Keratinocyte (primary cell): Measurements from ENCODE around the gene C14orf119. TPM values are rescaled to one million over a fixed set of nuclear protein-coding genes. Genes with fewer than 3 reads are reported as not detected.

Source experiments
- DNase-seq: peaks from one replicate; pipeline ENCODE4 v3.0.0-alpha.2; 2011; ENCODE audit warnings: low read depth, missing footprints, low spot score
- FAIRE-seq: peaks from 2 replicates; lab custom pipeline; 2011; peaks lifted over from hg19 to GRCh38; lab: Jason Lieb, UNC
- H2AFZ ChIP-seq: 2 replicates; pipeline ENCODE4 v1.6.0; 2012; ENCODE audit warnings: low read length, control low read depth, inconsistent platforms; ENCODE audit not compliant: control insufficient read depth
- H3K27ac ChIP-seq: 2 replicates; pipeline ENCODE4 v1.5.1; 2011; ENCODE audit warnings: low read length; ENCODE audit not compliant: control insufficient read depth, insufficient read depth
- H3K27me3 ChIP-seq: 3 replicates; pipeline ENCODE4 v1.6.0; 2011; ENCODE audit warnings: low read length; ENCODE audit not compliant: control insufficient read depth, insufficient read depth; ENCODE audit errors: extremely low read depth
- H3K36me3 ChIP-seq, 2 experiments: 2 replicates in 1 of 2; 3 replicates in 1 of 2; pipeline ENCODE4 v1.5.1; 2011; ENCODE audit warnings: low read length in 2 of 2, mild to moderate bottlenecking in 1 of 2; ENCODE audit not compliant: control insufficient read depth in 2 of 2, insufficient read depth in 2 of 2; ENCODE audit errors: extremely low read depth in 1 of 2
- H3K4me1 ChIP-seq: 3 replicates; pipeline ENCODE4 v1.5.1; 2011; ENCODE audit warnings: low read length; ENCODE audit not compliant: control insufficient read depth, insufficient read depth; ENCODE audit errors: extremely low read depth
- H3K4me2 ChIP-seq: 3 replicates; pipeline ENCODE4 v1.6.0; 2011; ENCODE audit warnings: low read depth, low read length; ENCODE audit not compliant: control insufficient read depth, insufficient read depth; ENCODE audit errors: extremely low read depth
- H3K4me3 ChIP-seq, 3 experiments: fragments of 200-600 bp in 1 of 3; sonication (generic) in 1 of 3; 2 replicates in 2 of 3; 3 replicates in 1 of 3; pipeline ENCODE4 v1.5.1; 2011 to 2016; ENCODE audit warnings: low read length in 3 of 3, mild to moderate bottlenecking in 3 of 3, control low read depth in 2 of 3, inconsistent platforms in 1 of 3, low read depth in 1 of 3, mixed read lengths in 1 of 3, mixed run types in 1 of 3, moderate library complexity in 1 of 3; ENCODE audit not compliant: control insufficient read depth in 2 of 3, insufficient read depth in 2 of 3; ENCODE audit errors: extremely low read depth in 1 of 3
- H3K79me2 ChIP-seq: 2 replicates; pipeline ENCODE4 v1.6.0; 2012; ENCODE audit warnings: low read length; ENCODE audit not compliant: control insufficient read depth, insufficient read depth
- H3K9ac ChIP-seq: 3 replicates; pipeline ENCODE4 v1.6.0; 2011; ENCODE audit warnings: low read length; ENCODE audit not compliant: control insufficient read depth, insufficient read depth; ENCODE audit errors: extremely low read depth
- H3K9me1 ChIP-seq: 3 replicates; pipeline ENCODE4 v1.6.0; 2011; ENCODE audit warnings: low read length; ENCODE audit not compliant: control insufficient read depth, insufficient read depth; ENCODE audit errors: extremely low read depth
- H3K9me3 ChIP-seq: 2 replicates; pipeline ENCODE4 v1.5.1; 2012; ENCODE audit warnings: low read depth, low read length; ENCODE audit not compliant: control insufficient read depth
- H4K20me1 ChIP-seq: 3 replicates; pipeline ENCODE4 v1.6.0; 2011; ENCODE audit warnings: low read length; ENCODE audit not compliant: control insufficient read depth, insufficient read depth; ENCODE audit errors: extremely low read depth
- EZH2 ChIP-seq: IDR thresholded peaks from one replicate; pipeline ENCODE4 v1.6.1; 2012; ENCODE audit warnings: inconsistent platforms, mild to moderate bottlenecking, low read length, moderate library complexity
- dilution Hi-C: fragments of 300-500 bp; cut with MboI; formaldehyde crosslinking; loops from one replicate; pipeline ENCODE4 v1.7.0; 2020; ENCODE audit warnings: low sequenced_read_pairs; ENCODE audit not compliant: extremely low pct_ligation_motif_present
- polyA plus RNA-seq, 5 experiments: library from polyadenylated mRNA; depleted of rRNA in 3 of 5; stranded (reverse) in 3 of 5; stranded (forward) in 1 of 5; unstranded in 1 of 5; fragments of >200 nt; gene quantifications; 1 replicate in 1 of 5; 2 replicates in 3 of 5; 3 replicates in 1 of 5; pipeline versions ENCODE4 v1.2.1 to v1.2.3, GENCODE V29; 2011 to 2012; ENCODE audit warnings: missing spikeins in 2 of 5, low read depth in 1 of 5, low replicate concordance in 1 of 5
- TF ChIP-seq, protein P1 (sequence below), 3 experiments: IDR thresholded peaks in 1 of 3; conservative IDR thresholded peaks in 1 of 3; optimal IDR thresholded peaks in 1 of 3; 2 replicates in 2 of 3; 3 replicates in 1 of 3; pipeline versions ENCODE3 to v1.5.1; 2011; ENCODE audit warnings: low read length in 3 of 3, mild to moderate bottlenecking in 3 of 3, moderate library complexity in 2 of 3, control low read depth in 1 of 3, inconsistent platforms in 1 of 3; ENCODE audit not compliant: insufficient read depth in 2 of 3; ENCODE audit errors: extremely low read depth in 1 of 3

The C14orf119 gene
- polyA plus RNA-seq, 1 donor (not counting 4 experiments of a cell fraction or from before 2014, with no cell fraction given), result 73.7 TPM

- Histone ChIP-seq H3K27me3 (no peaks in the 10 kb centered on the region), H3K4me3 (no peak within 1 kb of the TSS), H2AFZ (no peak within 1 kb of the TSS), H3K27ac (no peak within 1 kb of the TSS), H3K79me2 (no peaks in the 10 kb centered on the region), H3K9ac (no peak within 1 kb of the TSS), H3K36me3 (no peaks in the 10 kb centered on the region), H3K4me1 (no peaks in the 10 kb centered on the region), H3K9me1 (no peaks in the 10 kb centered on the region), H3K4me2 (no peak within 1 kb of the TSS), H4K20me1 (no peaks in the 10 kb centered on the region), H3K9me3 (no peaks in the 10 kb centered on the region)
- dilution Hi-C loops, result no loop called here
- FAIRE-seq (no peak), DNase-seq (no peak)
- no peak for TF ChIP-seq EZH2
- TF ChIP-seq, protein P1, sequence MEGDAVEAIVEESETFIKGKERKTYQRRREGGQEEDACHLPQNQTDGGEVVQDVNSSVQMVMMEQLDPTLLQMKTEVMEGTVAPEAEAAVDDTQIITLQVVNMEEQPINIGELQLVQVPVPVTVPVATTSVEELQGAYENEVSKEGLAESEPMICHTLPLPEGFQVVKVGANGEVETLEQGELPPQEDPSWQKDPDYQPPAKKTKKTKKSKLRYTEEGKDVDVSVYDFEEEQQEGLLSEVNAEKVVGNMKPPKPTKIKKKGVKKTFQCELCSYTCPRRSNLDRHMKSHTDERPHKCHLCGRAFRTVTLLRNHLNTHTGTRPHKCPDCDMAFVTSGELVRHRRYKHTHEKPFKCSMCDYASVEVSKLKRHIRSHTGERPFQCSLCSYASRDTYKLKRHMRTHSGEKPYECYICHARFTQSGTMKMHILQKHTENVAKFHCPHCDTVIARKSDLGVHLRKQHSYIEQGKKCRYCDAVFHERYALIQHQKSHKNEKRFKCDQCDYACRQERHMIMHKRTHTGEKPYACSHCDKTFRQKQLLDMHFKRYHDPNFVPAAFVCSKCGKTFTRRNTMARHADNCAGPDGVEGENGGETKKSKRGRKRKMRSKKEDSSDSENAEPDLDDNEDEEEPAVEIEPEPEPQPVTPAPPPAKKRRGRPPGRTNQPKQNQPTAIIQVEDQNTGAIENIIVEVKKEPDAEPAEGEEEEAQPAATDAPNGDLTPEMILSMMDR (optimal IDR thresholded peaks at IDR 0.05 in 1 of 3, IDR thresholded peaks at IDR 0.05 in 1 of 3, conservative IDR thresholded peaks at IDR 0.05 in 1 of 3; ENCODE audit: extremely low read depth in 1 of 3, insufficient read depth in 2 of 3, low read length in 3 of 3), result no peak
Observed at GRCh38 chr14:23104591-23105347, 9.5 kb downstream of the C14orf119 start, which contains the start of gene CIROP. TSS of gene CIROP (minus strand) at chr14:23104989. CDS start at chr14:23104920, 69 bp downstream.

DNA sequence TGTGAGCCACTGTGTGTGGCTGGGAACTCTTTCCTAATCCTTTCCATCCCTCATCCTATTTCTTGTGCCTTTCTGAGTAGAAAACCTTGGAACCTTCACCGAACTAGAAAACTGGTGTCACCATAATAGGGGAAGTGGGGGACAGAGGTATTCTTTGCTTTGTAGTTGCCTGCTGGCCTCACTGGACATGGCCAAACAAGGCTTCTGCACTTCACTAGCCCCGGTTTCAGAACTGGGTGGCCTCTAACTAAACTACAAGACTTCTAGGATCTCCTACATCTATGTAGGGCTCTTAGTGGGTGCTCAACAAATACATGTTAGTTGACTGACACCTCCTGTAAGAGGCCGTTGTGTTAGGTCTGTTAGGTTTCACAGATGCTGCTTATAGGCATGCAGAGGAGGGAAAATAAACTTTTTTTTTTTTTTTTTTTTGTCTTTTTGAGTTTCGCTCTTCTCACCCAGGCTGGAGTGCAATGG, 10.1 kb downstream of the C14orf119 start:
- no peak for TF ChIP-seq EZH2
- TF ChIP-seq, protein P1 (optimal IDR thresholded peaks at IDR 0.05 in 1 of 3, IDR thresholded peaks at IDR 0.05 in 1 of 3, conservative IDR thresholded peaks at IDR 0.05 in 1 of 3; ENCODE audit: extremely low read depth in 1 of 3, insufficient read depth in 2 of 3, low read length in 3 of 3), result no peak
- Histone ChIP-seq H3K9ac (no peak overlapping the region), H3K4me1 (no peaks in the 10 kb centered on the region), H3K9me3 (no peaks in the 10 kb centered on the region), H3K79me2 (no peaks in the 10 kb centered on the region), H3K4me2 (no peak overlapping the region), H3K9me1 (no peaks in the 10 kb centered on the region), H3K27me3 (no peaks in the 10 kb centered on the region), H4K20me1 (no peaks in the 10 kb centered on the region), H3K4me3 (no peak overlapping the region), H3K36me3 (no peaks in the 10 kb centered on the region), H2AFZ (no peak overlapping the region), H3K27ac (no peak overlapping the region)
- DNase-seq (no peak), FAIRE-seq (no peak)
- dilution Hi-C loops, result no loop called here
